Esophagus muscularis mucosa (tissue), 4 donors: ENCODE data around the gene KHSRP. TPM values are rescaled to one million over a fixed set of nuclear protein-coding genes. Genes with fewer than 3 reads are reported as not detected.
A peak's percentile ranks its signal among the peaks of the same experiment; 100 is the strongest.

Experiments
- DNase-seq: peaks from one replicate; pipeline ENCODE4 v3.0.0-alpha.2; 2017; ENCODE audit errors: extremely low spot score
- H3K27ac ChIP-seq, 4 donors: fragments of 200-600 bp; sonication (generic); replicated peaks in 1 of 4; 1 replicate in 3 of 4; 2 replicates in 1 of 4; pipeline ENCODE4 v1.5.1; 2016 to 2019; ENCODE audit warnings: mild to moderate bottlenecking in 1 of 4
- H3K27me3 ChIP-seq, 4 donors: fragments of 200-600 bp; sonication (generic); one replicate each; pipeline versions ENCODE4 v1.5.1 to v1.6.0; 2016 to 2019
- H3K36me3 ChIP-seq, 4 donors: fragments of 200-600 bp; sonication (generic); one replicate each; pipeline ENCODE4 v1.5.1; 2016 to 2019
- H3K4me1 ChIP-seq, 4 donors: fragments of 200-600 bp; sonication (generic); one replicate each; pipeline ENCODE4 v1.5.1; 2016 to 2019
- H3K4me3 ChIP-seq, 4 donors: fragments of 200-600 bp; sonication (generic); 1 replicate in 2 of 4; 2 replicates in 2 of 4; pipeline ENCODE4 v1.5.1; 2016 to 2019; ENCODE audit warnings: mild to moderate bottlenecking in 4 of 4, moderate library complexity in 1 of 4
- H3K9me3 ChIP-seq, 4 donors: fragments of 200-600 bp; sonication (generic); 1 replicate in 3 of 4; 2 replicates in 1 of 4; pipeline ENCODE4 v1.5.1; 2016 to 2019
- EP300 ChIP-seq: sonication (generic); formaldehyde crosslinking; IDR thresholded peaks from one replicate; pipeline ENCODE4 v1.6.1; 2017; ENCODE audit warnings: antibody characterized with exemption
- POLR2A ChIP-seq: fragments of 450-650 bp; IDR thresholded peaks from one replicate; pipeline ENCODE4 v1.6.1; 2017; ENCODE audit warnings: antibody characterized with exemption, moderate library complexity, mild to moderate bottlenecking, low read depth
- POLR2AphosphoS5 ChIP-seq, 2 donors: sonication (generic); formaldehyde crosslinking; IDR thresholded peaks; one replicate each; pipeline ENCODE4 v1.6.1; 2017; ENCODE audit warnings: antibody characterized with exemption in 2 of 2
- WGBS: methylation state at CpG from one replicate; pipeline ENCODE4 v1.1.5; 2018; 5-methylcytosine and 5-hydroxymethylcytosine counted together
- intact Hi-C: fragments of 100-400 bp; cut with DNase I; formaldehyde crosslinking; loops from one replicate; pipeline ENCODE4 v1.15.1; 2023
- small RNA-seq, 3 donors: library from RNA; depleted of rRNA; stranded (forward); fragments of <200 nt; gene quantifications; one replicate each; pipeline ENCODE3, GENCODE V24; 2016
- total RNA-seq, 4 donors: library from RNA; depleted of rRNA; stranded (reverse); fragments of >200 nt; gene quantifications; one replicate each; pipeline versions ENCODE4 v1.1.0 to v1.2.1, GENCODE V29; 2016
- TF ChIP-seq, protein P1 (sequence below), 3 experiments: fragments of 200-600 bp in 2 of 3; fragments of 450-650 bp in 1 of 3; sonication (generic) in 2 of 3; IDR thresholded peaks; one replicate each; pipeline ENCODE4 v1.5.1; 2017 to 2019; ENCODE audit warnings: antibody characterized with exemption in 3 of 3, mild to moderate bottlenecking in 2 of 3, moderate library complexity in 1 of 3

KHSRP gene
- total RNA-seq, 4 donors from 2014 or later, result 105 to 202 (median 148) TPM

DNA sequence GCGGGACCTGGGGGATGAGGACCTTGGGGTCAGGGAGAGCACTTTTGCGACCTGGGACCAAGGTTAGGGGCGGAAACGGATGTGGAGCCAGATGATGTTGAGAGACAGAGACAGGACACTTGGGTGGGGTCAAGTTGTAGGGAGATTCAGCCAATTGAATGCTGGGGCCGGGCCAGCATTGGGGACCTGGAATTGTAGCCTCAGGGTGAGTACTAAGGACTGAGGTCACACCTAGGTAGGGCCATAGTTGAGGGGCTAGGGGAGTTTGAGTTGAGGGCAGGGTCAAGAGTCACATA lies 50.9 kb downstream of the KHSRP start:
- TF ChIP-seq POLR2A, result no peak
- Histone ChIP-seq H3K27ac (peak overlapping the region; percentile 95 to 100 (median 99)), H3K4me3 (peak overlapping the region; percentile 71 to 94 (median 84)), H3K27me3 (no peaks in the 10 kb centered on the region), H3K36me3 (peaks cover 3 to 27% (median 27%) of the 10 kb centered on the region in 4 donors), H3K4me1 (peaks cover 13 to 63% (median 56%) of the 10 kb centered on the region in 4 donors), H3K9me3 (no peaks in the 10 kb centered on the region)
- intact Hi-C loops, result no loop called here
- DNase-seq, result peak; percentile 92
- WGBS, result 20% methylated on average over 5 of the region's 5 CpGs

DNA sequence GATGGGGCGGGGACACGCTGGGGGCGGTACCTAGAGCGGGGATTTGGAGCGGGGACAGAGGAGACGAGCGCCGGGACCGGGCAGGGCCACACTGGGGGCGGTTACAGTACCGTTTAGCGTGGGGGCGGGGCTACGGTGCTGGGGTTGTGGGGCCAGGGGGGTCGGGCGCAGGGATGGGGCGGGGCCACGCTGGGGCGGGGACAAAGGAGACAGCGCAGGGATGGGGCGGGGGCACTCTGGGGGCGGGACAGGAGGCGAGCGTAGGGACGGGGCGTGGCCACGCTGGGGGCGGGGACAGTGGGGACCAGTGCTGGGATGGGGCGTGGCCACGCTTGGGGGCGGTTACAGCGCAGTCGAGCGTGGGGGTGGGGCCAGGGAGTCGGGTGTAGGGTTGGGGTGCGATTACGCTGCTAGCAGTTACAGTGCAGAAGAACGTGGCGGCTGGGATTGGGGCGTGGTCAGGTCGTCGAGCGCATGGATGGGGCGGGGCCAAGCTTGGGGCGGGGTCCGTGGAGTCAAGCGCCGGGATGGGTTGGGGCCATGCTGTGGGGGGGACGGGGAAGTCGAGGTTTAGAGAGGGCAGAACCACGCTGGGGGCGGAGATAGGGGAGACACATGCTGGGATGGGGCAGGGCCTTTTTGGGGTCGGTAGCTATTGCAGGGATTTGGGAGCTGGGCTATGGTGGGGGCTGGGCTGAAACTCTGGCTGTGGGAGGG lies 51.4 kb downstream of the KHSRP start:
- TF ChIP-seq POLR2A (no peak), EP300 (no peak), POLR2AphosphoS5 (IDR thresholded peaks at IDR 0.05) (no peak)
- TF ChIP-seq, protein P1, sequence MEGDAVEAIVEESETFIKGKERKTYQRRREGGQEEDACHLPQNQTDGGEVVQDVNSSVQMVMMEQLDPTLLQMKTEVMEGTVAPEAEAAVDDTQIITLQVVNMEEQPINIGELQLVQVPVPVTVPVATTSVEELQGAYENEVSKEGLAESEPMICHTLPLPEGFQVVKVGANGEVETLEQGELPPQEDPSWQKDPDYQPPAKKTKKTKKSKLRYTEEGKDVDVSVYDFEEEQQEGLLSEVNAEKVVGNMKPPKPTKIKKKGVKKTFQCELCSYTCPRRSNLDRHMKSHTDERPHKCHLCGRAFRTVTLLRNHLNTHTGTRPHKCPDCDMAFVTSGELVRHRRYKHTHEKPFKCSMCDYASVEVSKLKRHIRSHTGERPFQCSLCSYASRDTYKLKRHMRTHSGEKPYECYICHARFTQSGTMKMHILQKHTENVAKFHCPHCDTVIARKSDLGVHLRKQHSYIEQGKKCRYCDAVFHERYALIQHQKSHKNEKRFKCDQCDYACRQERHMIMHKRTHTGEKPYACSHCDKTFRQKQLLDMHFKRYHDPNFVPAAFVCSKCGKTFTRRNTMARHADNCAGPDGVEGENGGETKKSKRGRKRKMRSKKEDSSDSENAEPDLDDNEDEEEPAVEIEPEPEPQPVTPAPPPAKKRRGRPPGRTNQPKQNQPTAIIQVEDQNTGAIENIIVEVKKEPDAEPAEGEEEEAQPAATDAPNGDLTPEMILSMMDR (IDR thresholded peaks at IDR 0.05), result no peak
- WGBS, result 1% methylated on average over 24 of the region's 53 CpGs
- Histone ChIP-seq H3K9me3 (no peaks in the 10 kb centered on the region), H3K36me3 (peaks cover 9 to 32% (median 29%) of the 10 kb centered on the region in 4 donors), H3K27me3 (no peaks in the 10 kb centered on the region), H3K27ac (peak overlapping the region; percentile 95 to 100 (median 99)), H3K4me3 (peak overlapping the region; percentile 71 to 94 (median 84)), H3K4me1 (peaks cover 13 to 58% (median 51%) of the 10 kb centered on the region in 4 donors)
- DNase-seq, result peak; percentile 100
- intact Hi-C loops, result no loop called here

DNA sequence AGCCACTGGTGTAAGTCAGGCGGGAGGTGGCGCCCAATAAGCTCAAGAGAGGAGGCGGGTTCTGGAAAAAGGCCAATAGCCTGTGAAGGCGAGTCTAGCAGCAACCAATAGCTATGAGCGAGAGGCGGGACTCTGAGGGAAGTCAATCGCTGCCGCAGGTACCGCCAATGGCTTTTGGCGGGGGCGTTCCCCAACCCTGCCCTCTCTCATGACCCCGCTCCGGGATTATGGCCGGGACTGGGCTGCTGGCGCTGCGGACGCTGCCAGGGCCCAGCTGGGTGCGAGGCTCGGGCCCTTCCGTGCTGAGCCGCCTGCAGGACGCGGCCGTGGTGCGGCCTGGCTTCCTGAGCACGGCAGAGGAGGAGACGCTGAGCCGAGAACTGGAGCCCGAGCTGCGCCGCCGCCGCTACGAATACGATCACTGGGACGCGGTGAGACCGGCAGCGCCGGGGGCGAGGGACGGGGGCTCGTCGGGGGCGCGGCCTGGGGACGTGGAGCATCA lies 52.0 kb downstream of the KHSRP start, which contains the start of gene ALKBH7:
ALKBH7 (plus strand) TSS at position 201 of the 502 bp plus-strand sequence; CDS start at position 228, 27 bp downstream.
- WGBS, result 0% methylated on average over 2 of the region's 47 CpGs
- Histone ChIP-seq H3K27me3 (no peaks in the 10 kb centered on the region), H3K9me3 (no peaks in the 10 kb centered on the region), H3K36me3 (peaks cover 15 to 38% (median 35%) of the 10 kb centered on the region in 4 donors), H3K4me1 (peaks cover 13 to 52% (median 45%) of the 10 kb centered on the region in 4 donors), H3K27ac (peak within 1 kb of the TSS; percentile 95 to 100 (median 99)), H3K4me3 (peak within 1 kb of the TSS; percentile 71 to 94 (median 84))
- DNase-seq, result peak; percentile 99
- no peak for TF ChIP-seq EP300
- peak; percentile 33 for TF ChIP-seq POLR2A
- TF ChIP-seq, protein P1 (IDR thresholded peaks at IDR 0.05), result no peak
- peak; percentile 68 to 82 for TF ChIP-seq POLR2AphosphoS5 (IDR thresholded peaks at IDR 0.05)
- intact Hi-C loops, result no loop called here

DNA sequence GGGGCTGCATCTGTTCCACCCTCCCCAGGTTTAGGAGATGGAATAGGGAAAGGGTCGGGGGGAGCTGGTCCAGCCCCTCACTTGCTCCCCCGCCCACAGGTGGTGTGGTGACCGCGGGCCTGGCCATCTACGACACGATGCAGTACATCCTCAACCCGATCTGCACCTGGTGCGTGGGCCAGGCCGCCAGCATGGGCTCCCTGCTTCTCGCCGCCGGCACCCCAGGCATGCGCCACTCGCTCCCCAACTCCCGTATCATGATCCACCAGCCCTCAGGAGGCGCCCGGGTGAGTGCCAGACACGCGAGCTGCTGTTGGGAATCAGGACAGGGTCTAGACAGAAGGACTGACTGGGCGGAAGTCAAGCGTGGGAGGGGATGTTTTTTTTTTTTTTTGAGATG lies 60.3 kb downstream of the KHSRP start:
- 99% methylated on average over 21 of the region's 21 CpGs for WGBS
- TF ChIP-seq POLR2A (no peak), POLR2AphosphoS5 (IDR thresholded peaks at IDR 0.05) (no peak), EP300 (no peak)
- TF ChIP-seq, protein P1 (IDR thresholded peaks at IDR 0.05), result no peak
- H3K27ac ChIP-seq, result no peak overlapping the region
- peaks cover 38 to 62% (median 61%) of the 10 kb centered on the region in 4 donors for H3K36me3 ChIP-seq
- intact Hi-C loops, result no loop called here
- H3K4me1 ChIP-seq, result peaks cover 7 to 21% (median 18%) of the 10 kb centered on the region in 4 donors
- H3K9me3 ChIP-seq, result no peaks in the 10 kb centered on the region
- H3K27me3 ChIP-seq, result no peaks in the 10 kb centered on the region
- DNase-seq, result no peak
- no peak overlapping the region for H3K4me3 ChIP-seq

Small RNA genes within 50 kb of the gene (small RNA-seq; reads per million reads assigned to genes)
- gene MIR6790, result 0 to 0.08 (median 0) reads per million in 3 donors
- gene MIR6885, result 0 to 0.08 (median 0) reads per million in 3 donors

Other genes with a start within 250 kb of the KHSRP start
- 10 to 100 TPM; 21.5 to 46.9 (median 33.4) TPM for gene MLLT1, start 144.8 kb downstream of the KHSRP start, total RNA-seq
- gene ACER1, start 91.2 kb downstream of the KHSRP start, total RNA-seq, result not detected
- gene CLPP, start 63.3 kb downstream of the KHSRP start, total RNA-seq, result 100 to 1,000 TPM in 2 of 4 donors, 10 to 100 TPM in 2; 77.2 to 111 (median 94.2) TPM
- gene ALKBH7, start 52.0 kb downstream of the KHSRP start, total RNA-seq, result 100 to 1,000 TPM in 1 of 4 donors, 10 to 100 TPM in 3; 55.2 to 109 (median 71.8) TPM
- 1 to 10 TPM; 1.3 to 3.7 (median 2.4) TPM for gene PSPN, start 48.9 kb downstream of the KHSRP start, total RNA-seq
- gene GTF2F1, start 31.6 kb downstream of the KHSRP start, total RNA-seq, result 10 to 100 TPM; 43.6 to 61.0 (median 56.8) TPM
- 1 to 10 TPM in 1 of 4 donors, under 1 TPM in 2, not detected in 1; 0.32 to 2.4 (median 0.66) TPM for gene SLC25A41, start 9.0 kb upstream of the KHSRP start, total RNA-seq
- 100 to 1,000 TPM; 215 to 412 (median 315) TPM for gene SLC25A23, start 35.0 kb upstream of the KHSRP start, total RNA-seq
- gene CRB3, start 39.5 kb upstream of the KHSRP start, total RNA-seq, result 1 to 10 TPM in 3 of 4 donors, not detected in 1; 1.8 to 2.7 (median 2.4) TPM
- gene DENND1C, start 57.0 kb upstream of the KHSRP start, total RNA-seq, result 1 to 10 TPM in 2 of 4 donors, under 1 TPM in 2; 0.13 to 2.8 (median 1.1) TPM
- 1 to 10 TPM; 1.7 to 4.7 (median 3.4) TPM for gene TUBB4A, start 77.5 kb upstream of the KHSRP start, total RNA-seq
- gene TNFSF9, start 106.2 kb upstream of the KHSRP start, total RNA-seq, result 1 to 10 TPM in 1 of 4 donors, under 1 TPM in 2, not detected in 1; 0.29 to 2.7 (median 0.45) TPM
- under 1 TPM in 2 of 4 donors, not detected in 2; 0.52 to 0.84 TPM for gene CD70, start 166.3 kb upstream of the KHSRP start, total RNA-seq
- gene TNFSF14, start 245.3 kb upstream of the KHSRP start, total RNA-seq, result 1 to 10 TPM in 1 of 4 donors, under 1 TPM in 3; 0.42 to 3.0 (median 0.70) TPM